HepG2 (cell line): Measurements from ENCODE around the gene BCAR3. TPM values are rescaled to one million over a fixed set of nuclear protein-coding genes. Genes with fewer than 3 reads are reported as not detected.
A peak's percentile ranks its signal among the peaks of the same experiment; 100 is the strongest.

Experiments
- IKZF1 ChIP-seq: fragments of 450-650 bp; IDR thresholded peaks from 2 replicates; pipeline ENCODE4 v1.7.1; 2016
- JARID2 ChIP-seq: sonication (generic); formaldehyde crosslinking; IDR thresholded peaks from 2 replicates; pipeline ENCODE4 v1.8.1; 2023; ENCODE audit warnings: missing genetic modification reagents, inconsistent platforms; ENCODE audit not compliant: insufficient replicate concordance
- JUNB ChIP-seq: sonication (generic); formaldehyde crosslinking; IDR thresholded peaks from 2 replicates; pipeline ENCODE4 v1.8.0; 2022; ENCODE audit warnings: missing genetic modification reagents, mild to moderate bottlenecking, borderline replicate concordance
- KAT7 ChIP-seq: IDR thresholded peaks from 2 replicates; pipeline ENCODE4 v1.6.1; 2018; ENCODE audit warnings: borderline replicate concordance, missing compliant biosample characterization
- SIX4 ChIP-seq: sonication (generic); formaldehyde crosslinking; IDR thresholded peaks from 2 replicates; pipeline ENCODE4 v1.4.0; 2020; ENCODE audit warnings: missing genetic modification reagents
- TAF1 ChIP-seq: sonication (generic); formaldehyde crosslinking; IDR thresholded peaks from 2 replicates; pipeline ENCODE4 v1.4.0; 2020; ENCODE audit warnings: missing genetic modification reagents
- ZNF3 ChIP-seq: IDR thresholded peaks from 2 replicates; pipeline ENCODE4 v1.7.0; 2017; ENCODE audit warnings: inconsistent platforms
- ZNF614 ChIP-seq: IDR thresholded peaks from 2 replicates; pipeline ENCODE4 v1.6.1; 2018; ENCODE audit warnings: missing biosample characterization, missing genetic modification reagents, inconsistent platforms, borderline replicate concordance
- ZNF737 ChIP-seq: sonication (generic); formaldehyde crosslinking; IDR thresholded peaks from 2 replicates; pipeline ENCODE4 v1.5.0; 2020; ENCODE audit warnings: missing genetic modification reagents, mild to moderate bottlenecking, borderline replicate concordance
- ZNF792 ChIP-seq: IDR thresholded peaks from 2 replicates; pipeline ENCODE4 v1.6.1; 2016
- polyA plus RNA-seq, 8 experiments: library from polyadenylated mRNA; depleted of rRNA in 3 of 8; stranded (reverse) in 7 of 8; unstranded in 1 of 8; fragments of >200 nt; fragmentation: Illumina TruSeq in 4 of 8; extraction: Trizol in 4 of 8; gene quantifications; 2 replicates each; pipeline versions ENCODE4 v1.2.1 to v1.2.3, GENCODE V29; 2011 to 2016; ENCODE audit warnings: low read depth in 4 of 8, missing spikeins in 1 of 8, mixed read lengths in 1 of 8; ENCODE audit not compliant: insufficient read depth in 1 of 8
- total RNA-seq, 5 experiments: library from RNA; depleted of rRNA; stranded (reverse); fragments of >200 nt; fragmentation: Illumina TruSeq; extraction: Trizol; gene quantifications; 2 replicates each; pipeline ENCODE4 v1.2.3, GENCODE V29; 2016; ENCODE audit warnings: low read depth in 1 of 5
- TF ChIP-seq, protein P1 (sequence below): sonication (generic); formaldehyde crosslinking; IDR thresholded peaks from 2 replicates; pipeline ENCODE4 v1.4.0; 2020; ENCODE audit warnings: missing genetic modification reagents, mild to moderate bottlenecking, borderline replicate concordance
- TF ChIP-seq, protein P2 (sequence below): sonication (generic); formaldehyde crosslinking; IDR thresholded peaks from 2 replicates; pipeline ENCODE4 v1.4.0; 2020; ENCODE audit warnings: missing genetic modification reagents, borderline replicate concordance
- TF ChIP-seq, protein P3 (sequence below): sonication (generic); formaldehyde crosslinking; conservative IDR thresholded peaks from 2 replicates; pipeline ENCODE4 v1.4.0; 2020; ENCODE audit warnings: mild to moderate bottlenecking, missing genetic modification reagents, moderate library complexity
- TF ChIP-seq, protein P4 (sequence below): sonication (generic); formaldehyde crosslinking; IDR thresholded peaks from 2 replicates; pipeline ENCODE4 v1.5.0; 2020; ENCODE audit warnings: missing genetic modification reagents
- TF ChIP-seq, protein P5 (sequence below): sonication (generic); formaldehyde crosslinking; IDR thresholded peaks from 2 replicates; pipeline ENCODE4 v1.4.0; 2020; ENCODE audit warnings: missing genetic modification reagents

BCAR3 gene
- total and polyA plus RNA-seq, 2 of the 13 experiments (the other 11 are each of a cell fraction or from before 2014, with no cell fraction given), result 3.6 to 4.8 TPM

DNA sequence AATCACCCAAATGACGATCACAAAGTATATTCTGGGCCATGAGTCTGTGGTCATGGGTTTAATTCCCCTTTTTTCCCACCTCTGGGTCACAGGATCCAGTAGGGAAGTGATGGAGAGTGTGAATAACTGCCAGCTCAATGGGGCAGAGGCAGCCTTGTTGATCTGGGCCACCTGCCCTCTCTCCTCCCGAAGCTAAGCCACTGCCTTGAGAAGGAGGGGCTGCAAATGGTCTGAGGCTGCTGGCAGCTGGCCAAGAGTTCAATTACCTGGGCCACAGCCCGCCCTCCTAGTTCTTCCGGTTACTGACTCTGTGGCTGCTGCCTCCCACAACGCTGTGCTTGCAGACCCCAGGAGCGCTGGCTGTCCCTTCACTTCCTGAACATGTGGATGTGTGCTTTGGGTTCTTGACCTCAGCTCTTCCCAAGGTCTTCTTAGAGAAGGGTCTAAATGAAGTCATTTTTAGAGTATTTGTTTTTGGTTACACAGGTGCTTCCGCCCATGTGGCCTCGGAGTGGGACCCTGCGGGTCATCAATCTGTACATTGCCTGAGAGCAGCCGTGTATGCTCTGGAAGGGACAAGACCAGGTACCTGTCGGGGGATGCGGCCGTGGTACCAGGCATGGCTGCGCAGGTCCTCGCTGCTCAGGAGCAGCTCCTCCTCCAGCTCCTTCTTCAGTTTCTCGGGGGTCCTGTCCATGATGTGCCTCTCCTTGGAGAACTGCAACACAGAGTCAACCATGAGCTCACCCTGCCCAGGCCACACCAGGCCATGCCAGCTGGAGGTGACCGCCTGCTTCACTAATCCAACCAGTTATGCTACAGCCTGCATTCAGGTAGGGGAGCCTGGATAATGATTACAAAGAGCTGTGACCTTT, 89.7 kb downstream of the BCAR3 start (continued):
- TF ChIP-seq KAT7 (CRISPR knock-in tag) (peak; percentile 88), ZNF737 (CRISPR knock-in tag) (no peak), ZNF614 (CRISPR knock-in tag) (peak; percentile 92), ZNF3 (no peak), SIX4 (CRISPR knock-in tag) (peak; percentile 73; the same call in 1 of the 2 replicates), JARID2 (CRISPR knock-in tag) (no peak), JUNB (CRISPR knock-in tag) (0 out of 2 replicates have a peak, but pooled peaks have one; percentile 11), ZNF792 (peak; percentile 37; the same call in 1 of the 2 replicates), IKZF1 (no peak), TAF1 (peak; percentile 88)
- TF ChIP-seq, protein P1, sequence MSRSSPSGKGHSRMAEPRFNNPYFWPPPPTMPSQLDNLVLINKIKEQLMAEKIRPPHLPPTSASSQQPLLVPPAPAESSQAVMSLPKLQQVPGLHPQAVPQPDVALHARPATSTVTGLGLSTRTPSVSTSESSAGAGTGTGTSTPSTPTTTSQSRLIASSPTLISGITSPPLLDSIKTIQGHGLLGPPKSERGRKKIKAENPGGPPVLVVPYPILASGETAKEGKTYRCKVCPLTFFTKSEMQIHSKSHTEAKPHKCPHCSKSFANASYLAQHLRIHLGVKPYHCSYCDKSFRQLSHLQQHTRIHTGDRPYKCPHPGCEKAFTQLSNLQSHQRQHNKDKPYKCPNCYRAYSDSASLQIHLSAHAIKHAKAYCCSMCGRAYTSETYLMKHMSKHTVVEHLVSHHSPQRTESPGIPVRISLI (CRISPR knock-in tag), result 0 out of 2 replicates have a peak, but pooled peaks have one; percentile 22
- TF ChIP-seq, protein P2, sequence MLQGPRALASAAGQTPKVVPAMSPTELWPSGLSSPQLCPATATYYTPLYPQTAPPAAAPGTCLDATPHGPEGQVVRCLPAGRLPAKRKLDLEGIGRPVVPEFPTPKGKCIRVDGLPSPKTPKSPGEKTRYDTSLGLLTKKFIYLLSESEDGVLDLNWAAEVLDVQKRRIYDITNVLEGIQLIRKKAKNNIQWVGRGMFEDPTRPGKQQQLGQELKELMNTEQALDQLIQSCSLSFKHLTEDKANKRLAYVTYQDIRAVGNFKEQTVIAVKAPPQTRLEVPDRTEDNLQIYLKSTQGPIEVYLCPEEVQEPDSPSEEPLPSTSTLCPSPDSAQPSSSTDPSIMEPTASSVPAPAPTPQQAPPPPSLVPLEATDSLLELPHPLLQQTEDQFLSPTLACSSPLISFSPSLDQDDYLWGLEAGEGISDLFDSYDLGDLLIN (CRISPR knock-in tag), result no peak
- TF ChIP-seq, protein P3, sequence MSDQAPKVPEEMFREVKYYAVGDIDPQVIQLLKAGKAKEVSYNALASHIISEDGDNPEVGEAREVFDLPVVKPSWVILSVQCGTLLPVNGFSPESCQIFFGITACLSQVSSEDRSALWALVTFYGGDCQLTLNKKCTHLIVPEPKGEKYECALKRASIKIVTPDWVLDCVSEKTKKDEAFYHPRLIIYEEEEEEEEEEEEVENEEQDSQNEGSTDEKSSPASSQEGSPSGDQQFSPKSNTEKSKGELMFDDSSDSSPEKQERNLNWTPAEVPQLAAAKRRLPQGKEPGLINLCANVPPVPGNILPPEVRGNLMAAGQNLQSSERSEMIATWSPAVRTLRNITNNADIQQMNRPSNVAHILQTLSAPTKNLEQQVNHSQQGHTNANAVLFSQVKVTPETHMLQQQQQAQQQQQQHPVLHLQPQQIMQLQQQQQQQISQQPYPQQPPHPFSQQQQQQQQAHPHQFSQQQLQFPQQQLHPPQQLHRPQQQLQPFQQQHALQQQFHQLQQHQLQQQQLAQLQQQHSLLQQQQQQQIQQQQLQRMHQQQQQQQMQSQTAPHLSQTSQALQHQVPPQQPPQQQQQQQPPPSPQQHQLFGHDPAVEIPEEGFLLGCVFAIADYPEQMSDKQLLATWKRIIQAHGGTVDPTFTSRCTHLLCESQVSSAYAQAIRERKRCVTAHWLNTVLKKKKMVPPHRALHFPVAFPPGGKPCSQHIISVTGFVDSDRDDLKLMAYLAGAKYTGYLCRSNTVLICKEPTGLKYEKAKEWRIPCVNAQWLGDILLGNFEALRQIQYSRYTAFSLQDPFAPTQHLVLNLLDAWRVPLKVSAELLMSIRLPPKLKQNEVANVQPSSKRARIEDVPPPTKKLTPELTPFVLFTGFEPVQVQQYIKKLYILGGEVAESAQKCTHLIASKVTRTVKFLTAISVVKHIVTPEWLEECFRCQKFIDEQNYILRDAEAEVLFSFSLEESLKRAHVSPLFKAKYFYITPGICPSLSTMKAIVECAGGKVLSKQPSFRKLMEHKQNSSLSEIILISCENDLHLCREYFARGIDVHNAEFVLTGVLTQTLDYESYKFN (CRISPR knock-in tag), result peak; percentile 85
- TF ChIP-seq, protein P4, sequence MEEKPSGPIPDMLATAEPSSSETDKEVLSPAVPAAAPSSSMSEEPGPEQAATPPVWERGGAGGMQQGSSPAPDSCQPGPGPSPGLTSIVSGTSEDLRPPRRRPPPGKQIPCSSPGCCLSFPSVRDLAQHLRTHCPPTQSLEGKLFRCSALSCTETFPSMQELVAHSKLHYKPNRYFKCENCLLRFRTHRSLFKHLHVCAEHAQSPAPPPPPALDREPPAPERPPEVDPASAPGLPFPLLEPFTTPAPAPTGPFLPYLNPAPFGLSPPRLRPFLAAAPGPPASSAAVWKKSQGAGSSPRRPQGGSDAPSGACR (CRISPR knock-in tag), result no peak
- TF ChIP-seq, protein P5, sequence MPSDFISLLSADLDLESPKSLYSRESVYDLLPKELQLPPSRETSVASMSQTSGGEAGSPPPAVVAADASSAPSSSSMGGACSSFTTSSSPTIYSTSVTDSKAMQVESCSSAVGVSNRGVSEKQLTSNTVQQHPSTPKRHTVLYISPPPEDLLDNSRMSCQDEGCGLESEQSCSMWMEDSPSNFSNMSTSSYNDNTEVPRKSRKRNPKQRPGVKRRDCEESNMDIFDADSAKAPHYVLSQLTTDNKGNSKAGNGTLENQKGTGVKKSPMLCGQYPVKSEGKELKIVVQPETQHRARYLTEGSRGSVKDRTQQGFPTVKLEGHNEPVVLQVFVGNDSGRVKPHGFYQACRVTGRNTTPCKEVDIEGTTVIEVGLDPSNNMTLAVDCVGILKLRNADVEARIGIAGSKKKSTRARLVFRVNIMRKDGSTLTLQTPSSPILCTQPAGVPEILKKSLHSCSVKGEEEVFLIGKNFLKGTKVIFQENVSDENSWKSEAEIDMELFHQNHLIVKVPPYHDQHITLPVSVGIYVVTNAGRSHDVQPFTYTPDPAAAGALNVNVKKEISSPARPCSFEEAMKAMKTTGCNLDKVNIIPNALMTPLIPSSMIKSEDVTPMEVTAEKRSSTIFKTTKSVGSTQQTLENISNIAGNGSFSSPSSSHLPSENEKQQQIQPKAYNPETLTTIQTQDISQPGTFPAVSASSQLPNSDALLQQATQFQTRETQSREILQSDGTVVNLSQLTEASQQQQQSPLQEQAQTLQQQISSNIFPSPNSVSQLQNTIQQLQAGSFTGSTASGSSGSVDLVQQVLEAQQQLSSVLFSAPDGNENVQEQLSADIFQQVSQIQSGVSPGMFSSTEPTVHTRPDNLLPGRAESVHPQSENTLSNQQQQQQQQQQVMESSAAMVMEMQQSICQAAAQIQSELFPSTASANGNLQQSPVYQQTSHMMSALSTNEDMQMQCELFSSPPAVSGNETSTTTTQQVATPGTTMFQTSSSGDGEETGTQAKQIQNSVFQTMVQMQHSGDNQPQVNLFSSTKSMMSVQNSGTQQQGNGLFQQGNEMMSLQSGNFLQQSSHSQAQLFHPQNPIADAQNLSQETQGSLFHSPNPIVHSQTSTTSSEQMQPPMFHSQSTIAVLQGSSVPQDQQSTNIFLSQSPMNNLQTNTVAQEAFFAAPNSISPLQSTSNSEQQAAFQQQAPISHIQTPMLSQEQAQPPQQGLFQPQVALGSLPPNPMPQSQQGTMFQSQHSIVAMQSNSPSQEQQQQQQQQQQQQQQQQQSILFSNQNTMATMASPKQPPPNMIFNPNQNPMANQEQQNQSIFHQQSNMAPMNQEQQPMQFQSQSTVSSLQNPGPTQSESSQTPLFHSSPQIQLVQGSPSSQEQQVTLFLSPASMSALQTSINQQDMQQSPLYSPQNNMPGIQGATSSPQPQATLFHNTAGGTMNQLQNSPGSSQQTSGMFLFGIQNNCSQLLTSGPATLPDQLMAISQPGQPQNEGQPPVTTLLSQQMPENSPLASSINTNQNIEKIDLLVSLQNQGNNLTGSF (CRISPR knock-in tag), result no peak
